UCSD-AML1 (cell line): Measurements from ENCODE around the gene ECSIT.
"Not testable (repeated sequence)": the region's sequence is repeated elsewhere in the genome, so short reads cannot be mapped to it uniquely, and the experiment has no call there.

ENCODE experiments used
- DNase-seq: peaks from one replicate; lab custom pipeline; 2025; ENCODE audit not compliant: unreplicated experiment; lab: John Stamatoyannopoulos, UW

ECSIT gene

DNA sequence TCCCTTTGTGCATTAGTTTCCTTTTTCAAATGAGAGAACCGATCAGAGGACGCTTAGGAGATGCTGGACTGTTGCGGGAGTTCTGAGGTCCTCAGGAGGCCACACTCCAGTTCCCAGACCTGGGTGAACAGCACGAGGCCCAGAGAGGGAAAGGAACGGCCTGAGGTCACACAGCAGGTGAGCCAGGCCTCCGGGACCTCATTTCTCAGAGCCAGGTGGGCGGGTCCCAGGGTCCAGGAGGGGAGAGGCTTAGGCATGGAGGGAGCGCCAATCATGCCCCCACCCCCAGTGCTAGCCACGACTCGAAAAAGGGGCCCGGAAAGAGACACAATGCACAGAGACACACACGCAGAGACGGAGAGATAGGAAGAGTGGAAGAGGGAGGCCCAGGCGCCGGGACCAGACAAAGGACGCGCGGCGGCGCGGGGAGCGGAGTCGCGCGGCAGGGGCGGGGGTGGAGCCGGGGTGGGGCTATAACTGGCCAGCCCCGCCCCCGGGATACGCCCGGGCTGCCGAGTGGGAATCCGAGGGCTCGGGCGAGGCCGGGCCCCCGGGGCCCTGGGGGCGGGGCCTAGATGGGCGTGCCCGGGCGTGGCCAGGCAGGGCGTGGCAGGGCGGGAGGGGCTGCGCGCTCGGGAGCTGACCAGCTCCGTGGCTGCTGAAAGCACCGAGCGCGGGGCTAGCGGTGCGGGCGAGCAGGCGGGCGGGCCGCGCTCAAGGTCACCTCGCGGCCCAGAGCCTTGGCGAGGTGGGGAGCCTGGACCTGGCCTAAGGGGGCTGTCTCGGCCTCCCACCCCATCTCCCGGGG is 49.6 kb downstream of the ECSIT start:
- no peak for DNase-seq

DNA sequence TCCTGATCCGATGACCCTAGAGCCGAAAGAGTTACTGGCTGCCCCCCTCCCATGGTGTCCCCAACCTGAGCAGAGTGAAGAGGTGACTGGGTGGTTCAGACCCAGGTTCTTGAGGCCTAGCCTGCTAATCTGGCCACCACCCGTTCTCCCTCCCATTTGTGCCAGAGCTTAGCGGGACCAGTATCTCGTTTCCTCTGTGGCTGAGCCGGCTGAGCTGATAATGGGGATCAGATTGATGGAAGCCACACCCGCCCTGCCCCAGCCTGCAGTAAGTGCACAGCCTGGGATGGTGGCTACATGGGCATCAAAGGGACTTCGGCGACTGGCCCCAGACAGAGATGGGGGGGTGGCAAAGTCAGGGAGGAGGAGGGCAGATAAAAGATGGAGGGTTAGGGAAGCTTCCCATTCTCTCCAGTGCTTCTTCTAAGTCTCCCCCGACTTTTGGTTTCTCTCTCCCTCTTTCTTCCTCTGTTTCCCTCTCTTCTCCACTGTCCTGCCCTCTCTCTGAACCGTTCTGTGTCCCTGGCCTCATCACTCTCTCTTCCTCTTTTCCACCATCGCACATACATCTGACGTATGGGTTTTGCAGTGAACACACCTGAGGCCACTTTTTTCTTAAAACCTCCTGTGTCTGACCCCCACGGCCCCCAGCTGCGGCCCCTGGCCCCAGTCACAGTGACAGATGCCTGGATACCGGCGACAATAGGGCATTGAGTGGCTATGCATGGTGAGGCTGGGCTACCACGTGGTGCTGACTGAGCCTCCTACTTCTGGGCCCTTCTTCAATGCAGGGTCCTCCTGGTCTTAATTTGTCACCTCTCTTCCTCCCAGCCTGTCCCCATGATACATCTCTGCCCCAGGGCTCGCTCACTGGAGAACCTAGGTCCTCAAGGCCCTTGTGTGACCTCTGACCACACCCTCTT is 50.5 kb downstream of the ECSIT start:
- no peak for DNase-seq

DNA sequence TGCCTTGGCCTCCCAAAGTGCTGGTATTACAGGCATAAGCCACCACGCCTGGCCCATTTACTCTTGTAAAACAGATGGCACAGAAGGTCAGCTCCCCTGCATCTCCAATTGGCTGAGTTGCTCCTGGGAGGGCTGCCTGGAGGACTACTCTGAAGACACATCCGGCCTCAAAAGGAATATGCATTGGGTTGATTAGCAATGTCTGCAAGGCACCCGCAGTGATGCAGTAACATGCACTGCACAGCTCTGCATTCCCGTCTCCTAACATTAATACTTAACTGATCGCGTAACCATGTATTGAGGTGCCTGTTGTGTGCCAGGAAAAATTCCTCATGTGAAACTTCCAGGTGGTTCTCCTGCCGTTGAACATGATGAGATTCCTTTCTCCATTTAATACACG is 53.1 kb downstream of the ECSIT start:
- DNase-seq = no peak

DNA sequence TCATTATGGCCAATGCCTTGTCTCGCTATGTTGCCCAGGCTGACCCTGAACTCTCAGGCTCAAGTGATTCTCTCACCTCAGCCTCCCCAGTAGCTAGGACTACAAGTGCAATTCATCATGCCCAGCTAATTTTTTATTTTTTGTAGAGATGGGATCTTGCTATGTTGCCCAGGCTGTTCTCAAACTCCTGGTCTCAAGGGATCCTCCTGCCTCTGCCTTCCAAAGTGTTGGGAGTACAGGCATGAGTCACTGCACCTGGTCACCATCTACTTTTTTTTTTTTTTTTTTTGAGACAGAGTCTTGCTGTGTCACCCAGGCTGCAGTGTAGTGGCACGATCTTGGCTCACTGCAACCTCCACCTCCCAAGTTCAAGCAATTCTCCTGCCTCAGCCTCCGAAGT is 53.6 kb downstream of the ECSIT start:
- not testable (repeated sequence) for DNase-seq

DNA sequence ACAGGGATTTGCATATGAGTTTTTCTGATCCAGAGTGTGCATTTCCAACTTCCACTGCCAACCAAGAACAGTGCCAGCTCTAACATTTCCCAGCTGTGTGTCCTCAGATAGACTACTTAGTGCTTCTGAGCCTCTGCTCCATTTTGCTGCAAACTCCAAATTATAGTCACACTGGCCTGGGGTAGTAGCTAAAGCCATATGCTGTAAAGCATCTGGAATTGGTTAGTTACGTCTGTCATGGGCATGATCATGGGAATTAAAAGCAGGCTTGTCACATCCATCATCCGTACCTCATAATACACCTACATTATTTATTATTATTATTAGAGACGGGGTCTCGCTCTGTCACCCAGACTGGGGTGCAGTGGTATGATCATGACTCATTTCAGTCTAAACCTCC is 55.2 kb downstream of the ECSIT start:
- no peak for DNase-seq

DNA sequence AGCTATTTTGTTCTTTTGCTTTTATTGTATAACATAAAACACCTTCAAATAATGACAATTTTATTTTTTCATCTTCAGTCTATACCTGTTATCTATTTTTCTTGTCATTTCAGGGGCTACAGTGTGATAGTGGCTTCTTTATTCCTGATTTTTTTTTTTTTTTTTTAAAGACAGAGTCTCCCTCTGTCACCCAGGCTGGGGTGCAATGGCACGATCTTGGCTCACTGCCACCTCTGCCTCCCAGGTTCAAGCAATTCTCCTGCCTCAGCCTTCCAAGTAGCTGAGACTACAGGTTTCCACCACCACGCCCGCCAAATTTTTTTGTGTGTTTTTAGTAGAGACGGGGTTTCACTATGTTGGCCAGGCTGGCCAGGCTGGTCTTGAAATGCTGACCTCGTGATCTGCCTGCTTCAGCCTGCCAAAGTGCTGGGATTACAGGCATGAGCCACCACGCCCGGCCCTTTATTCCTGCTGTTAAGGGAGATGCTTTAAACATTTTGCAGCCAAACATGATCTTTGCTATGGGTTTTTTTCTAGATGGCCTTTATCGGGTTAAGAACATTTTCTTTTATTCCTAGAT is 60.6 kb downstream of the ECSIT start:
- DNase-seq = not testable (repeated sequence)

DNA sequence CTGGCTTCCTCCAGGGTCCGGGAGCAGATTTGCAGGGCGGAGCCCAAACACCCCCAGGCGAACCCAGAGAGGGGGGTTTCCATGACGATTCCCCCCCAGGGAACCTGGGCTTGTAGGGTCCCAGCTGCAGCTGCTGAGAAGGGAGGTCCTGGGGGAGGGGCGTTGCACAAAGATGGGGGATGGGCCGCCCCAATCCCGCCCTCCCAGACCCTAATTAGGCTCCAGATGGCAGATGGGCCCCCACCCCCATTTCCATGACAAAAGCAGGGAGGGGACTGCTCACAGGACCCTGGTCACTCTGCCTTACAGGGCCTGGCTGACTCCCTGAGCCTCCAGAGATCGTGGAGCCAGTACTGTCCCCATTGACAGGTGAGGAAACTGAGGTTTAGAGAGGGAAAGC is 63.3 kb downstream of the ECSIT start:
- DNase-seq = no peak

DNA sequence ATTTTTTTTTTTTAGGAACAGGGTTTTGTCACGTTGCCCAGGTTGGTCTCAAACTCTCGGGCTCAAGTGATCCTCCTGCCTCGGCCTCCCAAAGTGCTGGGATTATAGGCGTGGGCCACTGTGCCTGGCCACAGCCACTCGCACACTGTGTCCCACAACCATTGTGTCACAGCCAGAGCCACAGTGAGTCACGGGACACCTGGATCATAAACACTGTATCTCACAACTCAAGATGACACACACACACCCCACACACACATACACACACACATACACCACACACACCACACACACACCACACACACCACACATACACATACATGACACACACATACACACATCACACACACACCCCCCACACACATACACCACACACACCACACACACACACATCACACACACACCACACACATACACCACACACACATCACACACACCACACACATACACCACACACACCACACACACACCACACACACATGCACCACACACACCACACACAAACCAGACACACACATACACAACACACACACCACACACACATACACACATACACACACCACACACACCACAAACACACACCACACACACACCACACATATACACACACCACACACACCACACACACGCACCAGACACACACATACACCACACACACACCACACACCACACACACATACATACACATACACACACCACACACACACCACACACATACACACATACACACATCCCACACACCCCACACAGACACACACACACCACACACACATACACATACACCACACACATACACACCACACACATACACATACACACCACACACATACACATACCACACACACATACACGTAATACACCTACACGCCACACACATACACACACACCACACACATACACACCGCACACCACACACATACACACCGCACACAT is 64.3 kb downstream of the ECSIT start:
- no peak for DNase-seq

DNA sequence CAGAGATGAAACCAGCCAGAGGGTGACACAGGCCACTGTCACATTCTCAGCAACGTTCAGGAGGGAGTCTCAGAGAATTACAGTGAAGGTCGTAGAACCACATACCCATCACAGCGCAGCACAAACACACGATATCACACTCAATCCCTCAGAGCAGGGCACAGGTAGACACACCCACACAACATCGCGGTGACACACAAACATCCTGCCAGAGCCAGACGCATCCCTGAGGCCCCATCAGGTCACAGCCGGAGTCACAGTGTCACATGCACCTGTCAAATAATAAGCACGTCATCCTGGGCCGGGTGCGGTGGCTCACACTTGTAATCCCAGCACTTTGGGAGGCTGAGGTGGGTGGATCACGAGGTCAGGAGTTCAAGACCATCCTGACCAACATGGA is 65.5 kb downstream of the ECSIT start:
- DNase-seq = no peak

DNA sequence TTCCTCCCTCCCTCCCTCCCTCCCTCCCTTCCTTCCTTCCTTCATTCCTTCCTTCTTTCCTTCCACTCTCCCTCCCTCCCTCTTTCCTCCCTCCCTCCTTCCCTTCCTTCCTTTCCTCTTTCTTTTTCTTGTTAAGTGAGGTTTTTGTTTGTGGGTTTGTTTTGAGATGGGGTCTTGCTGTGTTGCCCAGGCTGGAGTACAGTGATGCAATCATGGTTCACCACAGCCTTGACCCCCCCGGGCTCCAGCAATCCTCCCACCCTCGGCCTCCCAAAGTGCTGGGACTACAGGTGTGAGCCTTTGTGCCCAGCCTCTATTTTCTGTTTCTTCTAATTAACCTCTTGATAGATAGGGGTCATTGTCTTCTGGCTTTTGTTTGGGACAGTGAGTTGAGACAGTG is 67.5 kb downstream of the ECSIT start:
- DNase-seq = no peak

DNA sequence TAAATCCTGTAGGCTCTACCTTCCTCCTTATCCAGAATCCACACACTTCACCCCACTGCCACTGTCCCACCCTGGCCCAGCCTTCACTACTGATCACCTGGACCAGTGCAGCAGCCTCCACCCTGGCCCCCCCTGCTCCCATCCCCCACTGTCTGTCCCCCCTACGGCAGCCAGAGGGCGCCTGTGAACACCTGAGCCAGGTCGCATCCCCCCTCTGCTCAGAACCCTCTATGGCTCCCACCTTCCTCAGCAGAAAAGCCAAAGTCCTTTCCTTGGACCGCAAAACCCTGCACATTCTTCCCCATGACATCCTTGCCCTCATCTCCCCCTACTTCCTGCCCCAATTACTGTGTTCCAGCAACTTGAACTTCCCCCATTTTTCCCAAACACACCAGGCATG is 68.7 kb downstream of the ECSIT start:
- DNase-seq = no peak

DNA sequence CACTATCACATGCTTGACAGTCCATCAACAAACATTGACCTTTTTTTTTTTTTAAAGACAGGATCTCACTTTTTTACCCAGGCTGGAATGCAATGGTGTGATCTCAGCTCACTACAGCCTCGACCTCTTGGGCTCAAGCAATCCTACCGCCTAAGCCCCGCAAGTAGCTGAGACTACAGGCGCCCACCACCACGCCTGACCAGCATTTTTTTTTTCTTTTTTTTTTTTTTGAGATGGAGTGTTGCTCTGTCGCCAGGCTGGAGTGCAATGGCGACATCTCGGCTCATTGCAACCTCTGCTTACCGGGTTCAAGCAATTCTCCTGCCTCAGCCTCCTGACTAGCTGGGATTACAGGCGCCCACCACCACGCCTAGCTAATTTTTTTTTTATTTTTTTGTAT is 70.0 kb downstream of the ECSIT start:
- DNase-seq = not testable (repeated sequence)

DNA sequence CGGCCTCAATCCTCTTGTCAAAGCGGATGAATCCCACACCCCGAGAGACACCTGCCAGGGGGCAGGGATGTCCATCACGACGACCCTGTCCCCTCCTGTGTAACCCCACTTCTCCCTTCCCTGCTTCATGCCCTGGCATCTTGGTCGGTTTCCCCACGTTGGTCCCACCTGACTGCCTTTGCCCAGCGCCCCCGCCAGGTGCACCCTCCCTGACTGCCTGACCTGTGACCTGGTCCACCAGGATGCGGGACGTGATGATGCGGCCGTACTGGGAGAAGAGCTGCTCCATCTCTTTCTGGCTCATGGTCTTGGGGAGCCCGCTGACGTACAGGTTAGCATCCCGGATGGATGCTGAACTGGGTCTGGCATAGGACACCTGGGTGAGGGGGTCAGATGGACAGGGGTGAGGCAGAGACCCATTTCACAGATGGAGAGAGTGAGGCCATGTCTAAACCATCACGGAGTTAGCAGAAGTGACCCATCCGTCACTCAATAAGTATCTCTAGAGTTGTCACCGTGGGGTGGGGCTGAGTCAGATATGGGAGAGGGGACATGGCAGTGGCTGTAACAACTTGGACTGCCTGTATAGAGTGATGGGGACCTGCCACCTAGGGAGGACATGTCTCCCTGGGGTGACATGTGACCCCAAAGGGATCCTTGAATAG is 70.6 kb downstream of the ECSIT start:
- no peak for DNase-seq

DNA sequence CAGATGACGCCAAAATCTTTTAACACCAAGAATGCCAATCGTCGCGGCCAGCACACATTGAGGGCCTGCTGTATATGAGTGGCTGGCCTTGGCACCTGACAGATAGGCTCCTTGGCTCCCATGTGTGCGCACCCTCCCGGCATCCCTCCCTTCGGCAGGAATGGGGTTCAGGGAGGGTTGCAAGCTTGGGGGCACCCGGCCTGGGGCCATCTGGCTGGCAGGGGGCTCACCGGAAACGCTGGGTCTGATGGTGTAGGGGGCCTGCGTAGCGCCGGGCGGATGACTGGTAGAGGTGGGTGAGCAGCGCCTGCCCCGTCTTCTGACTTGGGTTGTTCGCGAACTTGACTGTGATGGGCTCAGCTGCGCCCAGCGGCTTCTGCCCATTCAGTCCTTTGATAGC is 71.1 kb downstream of the ECSIT start:
- no peak for DNase-seq

DNA sequence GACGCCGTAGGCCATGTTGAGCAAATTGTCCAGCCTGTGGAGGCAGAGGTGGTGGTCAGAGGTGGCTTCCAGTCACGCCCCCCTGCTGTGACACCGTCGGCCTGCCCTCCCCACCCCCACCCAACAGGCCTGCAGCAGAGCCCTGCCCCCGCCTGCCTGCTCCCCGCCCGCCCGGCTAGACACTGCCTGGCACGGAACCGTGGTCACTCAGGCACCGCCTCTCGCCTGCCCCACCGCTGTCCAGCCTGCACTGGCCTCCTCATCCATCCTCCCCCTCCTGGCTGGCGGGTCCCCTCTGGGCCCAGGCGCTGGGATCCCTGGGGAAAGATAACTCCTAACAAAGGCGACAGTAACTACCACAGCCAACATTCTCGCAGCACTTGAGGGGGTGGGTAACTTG is 71.8 kb downstream of the ECSIT start:
- no peak for DNase-seq

DNA sequence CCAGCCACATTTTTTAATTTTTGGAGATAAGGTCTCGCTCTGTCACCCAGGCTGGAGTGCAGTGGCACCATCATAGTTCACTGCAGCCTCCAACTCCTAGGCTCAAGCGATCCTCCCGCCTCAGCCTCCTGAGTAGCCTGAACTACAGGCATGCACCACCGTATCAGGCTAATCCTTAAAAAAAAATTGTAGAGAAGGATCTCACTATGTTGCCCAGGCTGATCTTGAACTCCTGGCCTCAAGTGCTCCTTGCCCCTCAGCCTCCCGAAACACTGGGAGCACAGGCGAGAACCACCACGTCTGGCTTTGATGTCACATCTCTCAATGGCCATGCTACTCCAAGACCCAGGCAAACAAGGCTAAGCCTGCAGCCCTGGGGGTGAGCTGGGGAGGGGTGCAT is 72.3 kb downstream of the ECSIT start:
- no peak for DNase-seq
